ENCODE results near the gene PTPN23. TPM values are rescaled to one million over a fixed set of nuclear protein-coding genes. Genes with fewer than 3 reads are reported as not detected.

The PTPN23 gene
- total and polyA plus RNA-seq, 2 of the 8 experiments (the other 6 are each of a cell fraction or from before 2014, with no cell fraction given) = 2.9 to 46.7 TPM

DNA sequence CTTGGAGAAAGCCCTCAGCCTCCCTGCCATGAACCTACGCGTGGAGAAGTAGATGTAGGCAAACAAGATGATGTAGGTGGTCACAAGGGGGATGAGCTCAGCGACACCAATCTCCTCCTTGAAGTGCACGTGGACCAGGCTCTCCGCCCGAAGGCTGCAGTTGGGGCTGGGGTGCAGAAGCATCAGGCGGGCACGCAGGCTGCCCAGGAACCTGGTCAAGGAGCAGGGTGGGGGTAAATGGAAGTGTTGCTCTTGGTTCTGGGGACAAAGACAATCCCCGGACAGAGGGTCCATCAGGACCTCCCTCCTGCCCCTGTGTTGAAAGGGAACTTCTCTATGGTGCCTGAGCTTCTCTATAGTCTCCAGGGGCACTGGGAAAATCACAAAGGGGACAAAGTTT lies 45.1 kb downstream of the PTPN23 start (continued):
- TF ChIP-seq CHD7 (IDR thresholded peaks at IDR 0.05; ENCODE audit: insufficient replicate concordance, low read length) (no peak), MAFK (IDR thresholded peaks at IDR 0.05; ENCODE audit: low read depth, low read length) (no peak), TCF12 (IDR thresholded peaks at IDR 0.05; ENCODE audit: low read depth, low read length) (no peak), KDM1A (IDR thresholded peaks at IDR 0.05; ENCODE audit: borderline replicate concordance, low read length) (no peak), SP1 (IDR thresholded peaks at IDR 0.05; ENCODE audit: low read depth, low read length) (no peak), CTCF (IDR thresholded peaks at IDR 0.05; ENCODE audit: control extremely low read depth in 1 of 3, insufficient read depth in 1 of 3, low read depth in 1 of 3, low read length in 3 of 3) (no peak), RFX5 (IDR thresholded peaks at IDR 0.05; ENCODE audit: borderline replicate concordance, low read depth, low read length) (no peak), BRCA1 (IDR thresholded peaks at IDR 0.05; ENCODE audit: low read depth, low read length) (no peak), POLR2AphosphoS5 (IDR thresholded peaks at IDR 0.05; ENCODE audit: low read depth, low read length) (no peak), SAP30 (IDR thresholded peaks at IDR 0.05; ENCODE audit: insufficient read depth, insufficient replicate concordance, low read length) (no peak)
